Uterus (tissue), 2 donors: ENCODE data around the gene EME2.

ENCODE experiments used
- POLR2A ChIP-seq, 2 donors: fragments of 450-650 bp; IDR thresholded peaks; one replicate each; pipeline ENCODE4 v1.6.1; 2016; ENCODE audit warnings: antibody characterized with exemption in 2 of 2, mild to moderate bottlenecking in 1 of 2, moderate library complexity in 1 of 2
- TF ChIP-seq, protein P1 (sequence below), 4 experiments: fragments of 200-600 bp in 2 of 4; fragments of 450-650 bp in 2 of 4; sonication (generic) in 2 of 4; IDR thresholded peaks; one replicate each; pipeline ENCODE4 v1.5.1; 2016 to 2019; ENCODE audit warnings: antibody characterized with exemption in 4 of 4, mild to moderate bottlenecking in 2 of 4, moderate library complexity in 1 of 4

DNA sequence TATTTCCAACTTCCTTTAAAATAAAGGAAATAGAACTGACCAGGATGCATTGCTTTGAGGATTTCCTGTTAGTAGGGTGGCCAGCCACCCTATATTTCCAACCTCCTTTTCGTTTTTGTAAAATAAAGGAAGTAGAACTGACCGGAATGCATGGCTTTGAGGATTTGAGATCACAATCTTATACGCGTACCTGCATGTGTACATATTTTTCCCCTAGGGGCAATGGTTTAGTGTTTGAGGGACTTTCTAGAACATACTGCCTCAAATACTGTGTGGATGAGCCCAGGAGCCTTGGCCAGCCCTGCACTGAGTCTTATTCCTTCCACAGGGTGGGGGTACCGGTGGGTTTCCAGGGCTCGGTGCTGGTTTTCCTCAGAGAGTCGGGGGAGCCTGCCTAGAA lies 41.0 kb upstream of the EME2 start:
- TF ChIP-seq, protein P1, sequence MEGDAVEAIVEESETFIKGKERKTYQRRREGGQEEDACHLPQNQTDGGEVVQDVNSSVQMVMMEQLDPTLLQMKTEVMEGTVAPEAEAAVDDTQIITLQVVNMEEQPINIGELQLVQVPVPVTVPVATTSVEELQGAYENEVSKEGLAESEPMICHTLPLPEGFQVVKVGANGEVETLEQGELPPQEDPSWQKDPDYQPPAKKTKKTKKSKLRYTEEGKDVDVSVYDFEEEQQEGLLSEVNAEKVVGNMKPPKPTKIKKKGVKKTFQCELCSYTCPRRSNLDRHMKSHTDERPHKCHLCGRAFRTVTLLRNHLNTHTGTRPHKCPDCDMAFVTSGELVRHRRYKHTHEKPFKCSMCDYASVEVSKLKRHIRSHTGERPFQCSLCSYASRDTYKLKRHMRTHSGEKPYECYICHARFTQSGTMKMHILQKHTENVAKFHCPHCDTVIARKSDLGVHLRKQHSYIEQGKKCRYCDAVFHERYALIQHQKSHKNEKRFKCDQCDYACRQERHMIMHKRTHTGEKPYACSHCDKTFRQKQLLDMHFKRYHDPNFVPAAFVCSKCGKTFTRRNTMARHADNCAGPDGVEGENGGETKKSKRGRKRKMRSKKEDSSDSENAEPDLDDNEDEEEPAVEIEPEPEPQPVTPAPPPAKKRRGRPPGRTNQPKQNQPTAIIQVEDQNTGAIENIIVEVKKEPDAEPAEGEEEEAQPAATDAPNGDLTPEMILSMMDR (IDR thresholded peaks at IDR 0.05) = no peak
- no peak for TF ChIP-seq POLR2A (IDR thresholded peaks at IDR 0.05)
